ENCODE results near the gene PHF24. TPM values are rescaled to one million over a fixed set of nuclear protein-coding genes. Genes with fewer than 3 reads are reported as not detected.
A peak's percentile ranks its signal among the peaks of the same experiment; 100 is the strongest.
"Not testable (repeated sequence)": the region's sequence is repeated elsewhere in the genome, so short reads cannot be mapped to it uniquely, and the experiment has no call there.

PHF24 gene
- total and polyA plus RNA-seq, 8 donors, result 0.05 to 0.92 (median 0.06) TPM; not detected in 5

DNA sequence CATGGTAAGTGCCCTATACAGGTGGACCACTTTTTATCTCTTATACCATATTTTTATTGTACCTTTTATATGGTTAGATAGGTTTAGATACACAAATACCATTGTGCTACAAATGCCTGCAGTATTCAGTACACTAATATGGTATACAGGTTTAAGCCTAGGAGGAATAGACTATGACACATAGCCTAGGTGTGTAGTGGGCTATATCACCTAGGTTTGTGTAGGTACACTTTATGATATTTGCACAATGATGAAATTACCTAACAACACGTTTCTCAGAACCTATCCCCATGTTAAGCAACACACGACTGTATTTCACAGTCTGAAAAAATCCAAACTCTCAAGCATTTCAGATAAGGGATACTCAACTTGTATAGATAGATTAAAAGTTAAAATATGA, 9.6 kb upstream of the PHF24 start:
- Histone ChIP-seq H3K9me3 (no peaks in the 10 kb centered on the region), H3K36me3 (no peaks in the 10 kb centered on the region), H3K4me3 (no peak overlapping the region), H3K27me3 (no peaks in the 10 kb centered on the region), H3K4me1 (no peaks in the 10 kb centered on the region), H3K27ac (no peak overlapping the region)
- WGBS, 5 donors, result 38 to 75% (median 49%) methylated on average over 2 of the region's 2 CpGs
- DNase-seq, result no peak
- intact Hi-C loops (cut with DNase I; ENCODE audit: low total_unique reads), result no loop called here
- TF ChIP-seq POLR2A (IDR thresholded peaks at IDR 0.05) (no peak), POLR2AphosphoS5 (IDR thresholded peaks at IDR 0.05) (no peak), EP300 (IDR thresholded peaks at IDR 0.05) (no peak)
- TF ChIP-seq, protein P1, sequence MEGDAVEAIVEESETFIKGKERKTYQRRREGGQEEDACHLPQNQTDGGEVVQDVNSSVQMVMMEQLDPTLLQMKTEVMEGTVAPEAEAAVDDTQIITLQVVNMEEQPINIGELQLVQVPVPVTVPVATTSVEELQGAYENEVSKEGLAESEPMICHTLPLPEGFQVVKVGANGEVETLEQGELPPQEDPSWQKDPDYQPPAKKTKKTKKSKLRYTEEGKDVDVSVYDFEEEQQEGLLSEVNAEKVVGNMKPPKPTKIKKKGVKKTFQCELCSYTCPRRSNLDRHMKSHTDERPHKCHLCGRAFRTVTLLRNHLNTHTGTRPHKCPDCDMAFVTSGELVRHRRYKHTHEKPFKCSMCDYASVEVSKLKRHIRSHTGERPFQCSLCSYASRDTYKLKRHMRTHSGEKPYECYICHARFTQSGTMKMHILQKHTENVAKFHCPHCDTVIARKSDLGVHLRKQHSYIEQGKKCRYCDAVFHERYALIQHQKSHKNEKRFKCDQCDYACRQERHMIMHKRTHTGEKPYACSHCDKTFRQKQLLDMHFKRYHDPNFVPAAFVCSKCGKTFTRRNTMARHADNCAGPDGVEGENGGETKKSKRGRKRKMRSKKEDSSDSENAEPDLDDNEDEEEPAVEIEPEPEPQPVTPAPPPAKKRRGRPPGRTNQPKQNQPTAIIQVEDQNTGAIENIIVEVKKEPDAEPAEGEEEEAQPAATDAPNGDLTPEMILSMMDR (IDR thresholded peaks at IDR 0.05), result no peak

DNA sequence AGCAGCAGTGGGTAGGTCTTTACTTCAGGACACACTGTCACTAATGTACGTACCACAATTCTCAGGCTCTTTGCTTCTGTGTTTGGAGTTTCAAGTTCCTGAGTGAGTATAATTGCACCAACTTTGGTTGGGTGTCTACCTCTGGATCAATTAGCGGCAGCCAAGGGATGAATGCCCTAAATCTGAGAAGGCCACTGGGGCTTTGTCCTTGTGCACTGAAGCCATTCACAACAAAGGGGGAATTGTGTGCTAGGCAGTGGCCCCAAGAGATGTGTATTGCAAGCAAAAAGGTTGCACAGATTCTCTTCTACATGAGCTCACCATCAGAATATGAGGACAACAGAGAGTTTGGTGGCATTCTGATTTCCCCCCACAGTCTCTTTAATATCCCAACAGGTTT, 3.9 kb upstream of the PHF24 start:
- Histone ChIP-seq H3K27ac (no peak overlapping the region), H3K4me1 (peaks cover 8 to 13% (median 11%) of the 10 kb centered on the region in 4 donors), H3K4me3 (no peak overlapping the region), H3K9me3 (no peaks in the 10 kb centered on the region), H3K36me3 (no peaks in the 10 kb centered on the region), H3K27me3 (peaks cover 0 to 32% (median 29%) of the 10 kb centered on the region in 3 donors)
- intact Hi-C loops (cut with DNase I; ENCODE audit: low total_unique reads), result no loop called here
- TF ChIP-seq EP300 (IDR thresholded peaks at IDR 0.05) (no peak), POLR2A (IDR thresholded peaks at IDR 0.05) (no peak), POLR2AphosphoS5 (IDR thresholded peaks at IDR 0.05) (no peak)
- TF ChIP-seq, protein P1 (IDR thresholded peaks at IDR 0.05), result no peak
- DNase-seq, result no peak
- WGBS, 5 donors, result 91 to 96% (median 94%) methylated on average over 2 of the region's 2 CpGs

DNA sequence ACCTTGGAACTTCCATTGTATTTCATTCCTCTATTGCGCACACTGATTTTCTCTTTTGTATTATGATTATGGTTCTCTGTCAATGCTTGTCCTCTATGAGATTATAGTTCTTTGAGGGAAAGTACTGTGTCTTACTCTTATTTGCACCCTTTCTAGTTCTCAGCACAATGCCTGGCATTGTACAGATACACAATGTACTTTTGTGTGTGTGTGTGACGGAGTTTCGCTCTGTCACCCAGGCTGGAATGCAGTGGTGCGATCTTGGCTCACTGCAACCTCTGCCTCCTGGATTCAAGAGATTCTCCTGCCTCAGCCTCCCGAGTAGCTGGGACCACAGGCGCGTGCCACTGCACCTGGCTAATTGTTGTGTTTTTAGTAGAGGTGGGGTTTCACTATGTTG, 2.0 kb upstream of the PHF24 start:
- DNase-seq; H3K36me3 ChIP-seq; H3K27ac ChIP-seq; H3K9me3 ChIP-seq; intact Hi-C loops (cut with DNase I; ENCODE audit: low total_unique reads); H3K4me3 ChIP-seq: not testable (repeated sequence)
- Histone ChIP-seq H3K27me3 (peaks cover 0 to 50% (median 36%) of the 10 kb centered on the region in 3 donors), H3K4me1 (peaks cover 8 to 13% (median 11%) of the 10 kb centered on the region in 4 donors)
- 84 to 93% (median 90%) methylated on average over 7 of the region's 7 CpGs for WGBS, 5 donors

DNA sequence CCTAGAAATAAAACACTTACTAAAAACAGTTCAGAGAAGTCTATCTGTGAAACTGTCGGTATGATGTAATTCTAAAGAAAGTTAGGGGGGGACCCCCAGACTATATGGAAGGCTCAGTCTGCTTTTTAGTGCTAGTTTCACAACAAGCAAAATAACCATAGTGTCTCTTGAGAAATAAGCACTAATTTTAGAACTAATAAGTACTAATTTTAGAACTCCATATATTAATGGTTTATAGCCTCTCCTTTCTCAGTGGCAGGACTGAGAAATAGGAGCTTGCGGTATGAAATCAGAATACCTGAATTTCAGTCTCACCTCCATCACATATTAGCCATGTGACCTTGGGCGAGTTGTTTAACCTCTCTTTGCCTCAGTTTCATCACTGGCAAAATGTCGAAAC, 1.4 kb upstream of the PHF24 start:
- no peak for DNase-seq
- intact Hi-C loops (cut with DNase I; ENCODE audit: low total_unique reads), result no loop called here
- Histone ChIP-seq H3K27me3 (peaks cover 0 to 52% (median 36%) of the 10 kb centered on the region in 3 donors), H3K4me1 (peaks cover 8 to 16% (median 11%) of the 10 kb centered on the region in 4 donors), H3K9me3 (no peaks in the 10 kb centered on the region), H3K4me3 (no peak overlapping the region), H3K36me3 (no peaks in the 10 kb centered on the region), H3K27ac (no peak overlapping the region)
- TF ChIP-seq POLR2A (IDR thresholded peaks at IDR 0.05) (no peak), EP300 (IDR thresholded peaks at IDR 0.05) (no peak), POLR2AphosphoS5 (IDR thresholded peaks at IDR 0.05) (no peak)
- TF ChIP-seq, protein P1 (IDR thresholded peaks at IDR 0.05), result no peak
- 74 to 81% (median 77%) methylated on average over 4 of the region's 4 CpGs for WGBS, 5 donors

DNA sequence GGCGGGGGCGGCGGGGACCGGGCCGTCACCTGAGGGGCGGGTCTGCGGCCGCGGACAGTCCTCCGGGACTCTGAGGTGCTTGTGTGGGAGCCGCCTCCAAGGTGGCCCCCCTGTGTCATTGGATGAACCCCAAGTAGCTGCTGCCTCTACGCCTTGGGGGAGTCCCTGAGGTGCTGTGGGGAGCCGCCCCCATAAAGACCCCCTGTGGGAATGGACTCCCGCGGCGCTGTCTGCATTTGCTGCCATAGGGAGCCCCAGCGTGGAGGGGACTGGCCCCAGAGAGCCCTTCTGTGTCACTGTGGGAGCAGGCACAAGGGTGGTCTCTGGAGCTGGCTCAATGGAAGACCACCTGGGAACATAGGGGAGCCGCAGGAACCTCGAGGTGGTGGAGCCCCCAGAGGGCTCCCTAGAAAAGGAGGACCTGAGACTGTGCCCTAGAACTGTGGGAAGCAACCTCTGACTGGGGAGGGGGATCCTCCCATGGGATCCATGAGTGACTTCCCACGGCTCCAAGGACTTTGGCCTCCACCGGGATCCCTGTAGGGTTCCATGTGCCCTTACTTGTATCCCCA, 412 bp downstream of the PHF24 start:
- no peak for DNase-seq
- intact Hi-C loops (cut with DNase I; ENCODE audit: low total_unique reads), result no loop called here
- H3K9me3 ChIP-seq, result no peaks in the 10 kb centered on the region
- H3K4me3 ChIP-seq, result peak overlapping the region; percentile 46 to 74 (median 52)
- no peaks in the 10 kb centered on the region for H3K36me3 ChIP-seq
- peaks cover 8 to 24% (median 11%) of the 10 kb centered on the region in 4 donors for H3K4me1 ChIP-seq
- TF ChIP-seq POLR2A (IDR thresholded peaks at IDR 0.05) (no peak), POLR2AphosphoS5 (IDR thresholded peaks at IDR 0.05) (no peak), EP300 (IDR thresholded peaks at IDR 0.05) (no peak)
- TF ChIP-seq, protein P1 (IDR thresholded peaks at IDR 0.05), result no peak
- 9 to 32% (median 10%) methylated on average over 6 to 21 of the region's 21 CpGs for WGBS, 5 donors
- H3K27me3 ChIP-seq, result peaks cover 0 to 66% (median 36%) of the 10 kb centered on the region in 3 donors
- H3K27ac ChIP-seq, result no peak overlapping the region
